Measurements from ENCODE around the gene XPR1. TPM values are rescaled to one million over a fixed set of nuclear protein-coding genes. Genes with fewer than 3 reads are reported as not detected.
"Not testable (repeated sequence)": the region's sequence is repeated elsewhere in the genome, so short reads cannot be mapped to it uniquely, and the experiment has no call there.

XPR1 gene
- total RNA-seq, 1 donor: 31.8 TPM

DNA sequence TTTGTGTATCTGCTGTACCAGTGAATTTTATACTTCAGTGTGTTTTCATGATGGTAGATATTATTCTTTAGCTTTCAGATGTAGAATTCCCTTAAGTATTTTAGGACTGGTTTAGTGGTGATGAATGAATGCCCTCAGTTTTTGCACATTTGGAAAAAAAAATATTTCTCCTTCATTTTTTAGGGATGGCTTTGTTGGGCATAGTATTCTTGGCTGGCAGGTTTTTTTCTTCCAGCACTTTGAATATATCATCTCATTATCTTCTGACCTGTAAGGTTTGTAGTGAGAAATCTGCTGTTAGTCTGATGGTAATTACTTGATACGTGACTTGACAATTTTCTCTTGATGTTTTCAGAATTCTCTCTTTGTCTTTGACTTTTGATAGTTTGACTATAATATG lies 66.8 kb downstream of the XPR1 start:
- DNase-seq (ENCODE audit: low read depth): no peak
- TF ChIP-seq, protein P1, sequence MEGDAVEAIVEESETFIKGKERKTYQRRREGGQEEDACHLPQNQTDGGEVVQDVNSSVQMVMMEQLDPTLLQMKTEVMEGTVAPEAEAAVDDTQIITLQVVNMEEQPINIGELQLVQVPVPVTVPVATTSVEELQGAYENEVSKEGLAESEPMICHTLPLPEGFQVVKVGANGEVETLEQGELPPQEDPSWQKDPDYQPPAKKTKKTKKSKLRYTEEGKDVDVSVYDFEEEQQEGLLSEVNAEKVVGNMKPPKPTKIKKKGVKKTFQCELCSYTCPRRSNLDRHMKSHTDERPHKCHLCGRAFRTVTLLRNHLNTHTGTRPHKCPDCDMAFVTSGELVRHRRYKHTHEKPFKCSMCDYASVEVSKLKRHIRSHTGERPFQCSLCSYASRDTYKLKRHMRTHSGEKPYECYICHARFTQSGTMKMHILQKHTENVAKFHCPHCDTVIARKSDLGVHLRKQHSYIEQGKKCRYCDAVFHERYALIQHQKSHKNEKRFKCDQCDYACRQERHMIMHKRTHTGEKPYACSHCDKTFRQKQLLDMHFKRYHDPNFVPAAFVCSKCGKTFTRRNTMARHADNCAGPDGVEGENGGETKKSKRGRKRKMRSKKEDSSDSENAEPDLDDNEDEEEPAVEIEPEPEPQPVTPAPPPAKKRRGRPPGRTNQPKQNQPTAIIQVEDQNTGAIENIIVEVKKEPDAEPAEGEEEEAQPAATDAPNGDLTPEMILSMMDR (IDR thresholded peaks at IDR 0.05; ENCODE audit: insufficient read depth, low read length): no peak

DNA sequence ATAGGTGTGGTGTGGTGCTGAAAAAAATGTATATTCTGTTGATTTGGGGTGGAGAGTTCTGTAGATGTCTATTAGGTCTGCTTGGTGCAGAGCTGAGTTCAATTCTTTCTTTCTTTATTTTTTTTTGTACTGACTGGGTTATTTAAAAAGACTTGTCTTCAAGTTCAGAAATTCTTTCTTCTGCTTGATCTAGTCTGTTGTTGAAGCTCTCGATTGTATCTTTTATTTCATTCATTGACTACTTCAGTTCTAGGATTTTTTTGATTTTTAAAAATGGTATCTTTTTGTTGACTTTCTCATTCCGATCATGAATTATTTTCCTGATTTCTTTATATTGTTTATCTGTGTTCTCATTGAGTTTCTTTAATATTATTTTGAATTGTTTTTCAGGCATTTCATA lies 70.6 kb downstream of the XPR1 start:
- H3K4me3 ChIP-seq (ENCODE audit: low read depth, low read length); DNase-seq (ENCODE audit: low read depth): not testable (repeated sequence)

More for the DNA sequence above, 66.8 kb downstream of the XPR1 start:
- H3K4me3 ChIP-seq (ENCODE audit: low read depth, low read length): no peak overlapping the region

DNA sequence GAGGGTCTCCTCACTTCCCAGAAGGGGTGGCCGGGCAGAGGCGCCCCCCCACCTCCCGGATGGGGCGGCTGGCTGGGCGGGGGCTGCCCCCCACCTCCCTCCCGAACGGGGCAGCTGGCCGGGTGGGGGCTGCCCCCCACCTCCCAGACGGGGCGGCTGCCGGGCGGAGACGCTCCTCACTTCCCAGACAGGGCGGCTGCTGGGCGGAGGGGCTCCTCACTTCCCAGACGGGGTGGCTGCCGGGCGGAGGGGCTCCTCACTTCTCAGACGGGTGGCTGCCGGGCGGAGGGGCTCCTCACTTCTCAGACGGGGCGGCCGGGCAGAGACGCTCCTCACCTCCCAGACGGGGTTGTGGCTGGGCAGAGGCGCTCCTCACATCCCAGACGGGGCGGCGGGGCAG lies 78.9 kb downstream of the XPR1 start:
- DNase-seq (ENCODE audit: low read depth): not testable (repeated sequence)

DNA sequence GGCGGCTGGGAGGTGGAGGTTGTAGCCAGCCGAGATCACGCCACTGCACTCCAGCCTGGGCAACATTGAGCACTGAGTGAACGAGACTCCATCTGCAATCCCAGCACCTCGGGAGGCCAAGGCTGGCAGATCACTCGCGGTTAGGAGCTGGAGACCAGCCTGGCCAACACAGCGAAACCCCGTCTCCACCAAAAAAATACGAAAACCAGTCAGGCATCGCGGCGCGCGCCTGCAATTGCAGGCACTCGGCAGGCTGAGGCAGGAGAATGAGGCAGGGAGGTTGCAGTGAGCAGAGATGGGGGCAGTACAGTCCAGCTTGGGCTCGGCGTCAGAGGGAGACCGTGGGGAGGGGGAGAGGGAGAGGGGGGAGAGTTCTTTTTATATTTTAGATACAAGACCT lies 79.4 kb downstream of the XPR1 start:
- DNase-seq (ENCODE audit: low read depth); H3K4me3 ChIP-seq (ENCODE audit: low read depth, low read length): not testable (repeated sequence)

More for the DNA sequence above, 78.9 kb downstream of the XPR1 start:
- not testable (repeated sequence) for H3K4me3 ChIP-seq (ENCODE audit: low read depth, low read length)

DNA sequence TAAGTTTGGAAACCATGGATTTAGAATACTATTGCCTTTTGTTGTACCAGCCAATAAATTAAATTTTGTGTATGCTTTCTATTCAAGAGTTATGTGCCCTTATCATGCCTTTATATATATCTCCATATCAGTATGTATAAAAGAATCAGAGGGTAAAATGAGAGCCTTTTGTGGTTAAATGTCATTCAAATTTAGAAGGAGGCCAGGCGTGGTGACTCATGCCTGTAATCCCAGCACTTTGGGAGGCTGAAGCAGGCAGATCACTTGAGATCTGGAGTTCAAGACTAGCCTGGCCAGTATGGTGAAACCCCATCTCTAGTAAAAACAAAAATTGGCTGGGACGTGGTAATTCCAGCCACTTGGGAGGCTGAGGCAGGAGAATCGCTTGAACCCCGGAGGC lies 88.9 kb downstream of the XPR1 start:
- TF ChIP-seq, protein P1 (IDR thresholded peaks at IDR 0.05; ENCODE audit: insufficient read depth, low read length): no peak
- DNase-seq (ENCODE audit: low read depth): peak; percentile 4
- H3K4me3 ChIP-seq (ENCODE audit: low read depth, low read length): no peak overlapping the region

DNA sequence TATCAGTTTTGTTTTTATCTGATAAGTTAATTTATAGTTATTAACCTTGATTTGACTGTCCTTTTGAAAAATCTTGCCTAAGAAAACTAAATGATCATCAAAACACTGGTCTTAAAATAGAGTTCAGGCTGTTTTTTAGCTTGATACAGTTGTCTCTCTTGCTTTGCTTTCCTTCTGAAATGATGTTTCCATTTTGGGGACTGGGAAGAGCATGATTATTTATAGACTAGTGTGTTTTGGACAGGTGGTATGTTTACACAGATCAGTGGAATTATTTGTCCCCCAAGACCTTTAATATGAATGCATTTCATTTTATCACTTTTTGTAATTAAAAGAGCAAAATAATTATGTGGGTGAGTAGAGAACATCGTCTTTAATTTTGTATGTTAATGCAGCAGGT lies 90.8 kb downstream of the XPR1 start:
- H3K4me3 ChIP-seq (ENCODE audit: low read depth, low read length): no peak overlapping the region
- no peak for DNase-seq (ENCODE audit: low read depth)
- TF ChIP-seq, protein P1 (IDR thresholded peaks at IDR 0.05; ENCODE audit: insufficient read depth, low read length): no peak

DNA sequence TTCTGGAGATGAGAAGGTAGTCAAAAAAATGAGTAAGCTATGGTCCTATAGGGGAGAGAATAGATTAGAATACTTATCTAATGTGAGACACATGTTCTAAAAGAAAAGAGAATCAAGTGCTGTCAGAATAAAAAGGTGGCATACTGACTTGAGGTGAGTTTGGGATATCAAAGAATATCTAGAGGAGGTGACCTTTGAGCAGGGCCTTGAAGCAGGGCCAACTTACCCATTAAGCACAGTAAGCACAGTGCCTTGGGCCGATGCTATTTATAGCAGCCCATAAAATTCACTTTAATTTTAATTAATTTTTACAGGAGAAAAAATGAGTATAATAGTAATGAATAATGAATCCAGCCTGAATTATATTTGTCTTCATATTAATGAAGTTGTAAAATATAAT lies 92.2 kb downstream of the XPR1 start:
- DNase-seq (ENCODE audit: low read depth): no peak
- no peak overlapping the region for H3K4me3 ChIP-seq (ENCODE audit: low read depth, low read length)
- TF ChIP-seq, protein P1 (IDR thresholded peaks at IDR 0.05; ENCODE audit: insufficient read depth, low read length): no peak

DNA sequence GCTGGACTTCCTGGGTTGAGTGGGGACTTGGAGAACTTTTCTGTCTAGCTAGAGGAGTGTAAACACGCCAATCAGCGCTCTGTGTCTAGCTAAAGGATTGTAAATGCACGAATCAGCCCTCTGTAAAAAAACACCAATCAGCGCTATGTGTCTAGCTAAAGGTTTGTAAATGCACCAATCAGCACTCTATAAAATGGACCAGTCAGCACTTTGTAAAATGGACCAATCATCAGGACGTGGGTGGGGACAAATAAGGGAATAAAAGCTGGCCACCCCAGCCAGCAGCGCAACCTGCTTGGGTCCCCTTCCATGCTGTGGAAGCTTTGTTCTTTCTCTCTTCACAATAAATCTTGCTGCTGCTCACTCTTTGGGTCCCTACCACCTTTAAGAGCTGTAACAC lies 94.2 kb downstream of the XPR1 start:
- not testable (repeated sequence) for H3K4me3 ChIP-seq (ENCODE audit: low read depth, low read length); DNase-seq (ENCODE audit: low read depth)

DNA sequence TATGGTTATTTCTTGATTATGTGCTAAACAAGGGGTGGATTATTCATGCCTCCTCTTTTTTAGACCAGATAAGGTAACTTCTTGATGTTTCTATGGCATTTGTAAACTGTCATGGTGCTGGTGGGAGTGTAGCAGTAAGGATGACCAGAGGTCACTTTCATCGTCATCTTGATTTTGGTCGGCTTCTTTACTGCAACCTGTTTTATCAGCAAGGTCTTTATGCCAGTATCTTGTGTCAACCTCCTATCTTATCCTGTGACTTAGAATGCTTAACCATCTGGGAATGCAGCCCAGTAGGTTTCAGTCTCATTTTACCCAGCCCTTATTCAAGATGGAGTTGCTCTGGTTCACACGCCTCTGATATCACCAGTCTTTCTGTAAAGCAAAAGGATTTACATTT lies 95.9 kb downstream of the XPR1 start:
- not testable (repeated sequence) for H3K4me3 ChIP-seq (ENCODE audit: low read depth, low read length); DNase-seq (ENCODE audit: low read depth)

DNA sequence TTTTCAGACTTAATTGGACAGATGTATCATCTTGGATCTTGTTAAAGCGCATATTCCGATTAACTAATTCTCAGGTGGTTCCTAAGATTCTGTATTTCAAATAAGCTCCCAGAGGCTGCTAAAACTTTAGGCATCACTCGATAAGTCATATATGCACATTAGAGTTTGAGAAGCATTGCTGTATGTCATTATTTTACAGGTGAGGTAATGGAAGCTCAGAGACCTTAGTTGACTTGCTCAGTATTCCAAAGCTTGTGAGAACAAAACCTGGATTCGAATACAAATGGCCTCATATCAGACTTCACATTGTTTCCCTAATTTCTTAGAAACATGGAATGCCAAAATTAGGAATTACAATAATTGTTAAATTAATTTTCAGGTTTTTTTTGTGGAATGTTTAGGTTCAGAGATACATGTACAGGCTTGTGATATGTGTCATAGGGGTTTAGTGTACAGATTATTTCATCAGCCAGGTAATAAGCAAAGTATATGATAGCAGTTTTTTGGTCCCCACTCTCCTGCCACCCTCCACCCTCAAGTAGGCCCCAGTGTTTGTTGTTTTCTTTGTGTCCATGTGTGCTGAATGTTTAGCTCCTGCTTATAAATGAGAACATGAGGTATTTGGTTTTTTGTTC lies 96.8 kb downstream of the XPR1 start:
- H3K4me3 ChIP-seq (ENCODE audit: low read depth, low read length): no peak overlapping the region
- TF ChIP-seq, protein P1 (IDR thresholded peaks at IDR 0.05; ENCODE audit: insufficient read depth, low read length): no peak
- DNase-seq (ENCODE audit: low read depth): no peak

All from fibroblast of the aortic adventitia (primary cell).